GM11168 (cell line): ENCODE results near the gene COL8A1.
"Not testable (repeated sequence)": the region's sequence is repeated elsewhere in the genome, so short reads cannot be mapped to it uniquely, and the experiment has no call there.

Experiments used
- in situ Hi-C: fragments of 300-500 bp; cut with MboI; formaldehyde crosslinking; loops from one replicate; pipeline ENCODE4 v1.12.0; 2022; ENCODE audit warnings: low sequenced_read_pairs; ENCODE audit not compliant: unreplicated experiment

COL8A1 gene

DNA sequence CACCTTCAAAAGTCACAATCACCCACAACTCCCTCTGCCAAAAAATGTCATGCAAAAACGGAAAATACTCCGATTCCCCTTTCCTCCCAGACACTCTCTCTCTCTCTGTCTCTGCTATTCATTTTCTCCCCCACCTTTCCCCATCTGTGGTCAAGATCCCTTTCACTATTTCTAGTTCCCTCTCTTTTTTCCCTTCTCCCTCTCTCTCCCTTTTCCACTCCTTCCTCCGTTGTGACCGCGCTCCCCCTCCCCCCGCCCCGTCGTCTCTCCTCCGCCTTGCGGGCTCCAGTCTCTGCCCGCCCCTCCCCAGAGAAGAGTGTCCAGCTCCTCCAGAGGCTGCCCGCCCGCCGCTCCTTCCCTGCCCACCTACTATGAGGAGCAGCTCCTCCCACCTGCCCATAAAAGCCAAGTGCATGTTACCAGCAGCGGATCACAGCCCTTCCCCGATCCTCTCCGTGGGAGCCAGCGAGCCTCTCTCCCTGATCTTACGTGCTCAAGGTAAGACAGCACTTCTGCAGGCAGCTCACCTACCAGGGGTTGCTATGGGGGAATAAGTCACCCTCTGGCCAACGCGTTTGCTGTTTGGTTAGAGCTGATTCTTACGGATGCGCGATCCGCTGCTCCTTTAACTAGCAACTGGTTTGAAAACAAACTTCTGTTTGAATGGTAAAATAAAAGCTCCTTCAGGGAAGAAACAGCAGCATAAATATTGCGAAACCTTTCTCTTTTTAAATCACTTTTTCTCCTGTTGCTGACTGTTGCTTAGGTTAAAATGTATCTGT is at the start of gene COL8A1:
Gene COL8A1 (plus strand): TSS at position 428 of the 782 bp plus-strand sequence. CDS start 152,089 bp downstream, outside the sequence.
- in situ Hi-C loops = no loop called here

DNA sequence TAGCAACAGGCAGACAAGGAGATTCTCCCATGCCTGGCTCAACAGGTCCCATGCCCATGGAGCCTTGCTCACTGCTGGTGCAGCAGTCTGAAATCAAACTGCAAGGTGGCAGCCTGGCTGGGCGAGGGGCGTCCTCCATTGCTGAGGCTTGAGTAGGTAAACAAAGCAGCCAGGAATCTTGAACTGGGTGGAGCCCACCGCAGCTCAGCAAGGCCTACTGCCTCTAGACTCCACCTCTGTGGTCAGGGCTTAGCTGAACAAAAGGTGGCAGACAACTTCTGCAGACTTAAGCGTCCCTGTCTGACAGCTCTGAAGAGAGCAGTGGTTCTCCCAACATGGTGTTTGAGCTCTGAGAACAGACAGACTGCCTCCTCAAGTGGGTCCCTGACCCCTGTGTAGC is 49.2 kb upstream of the COL8A1 start:
- in situ Hi-C loops = not testable (repeated sequence)

DNA sequence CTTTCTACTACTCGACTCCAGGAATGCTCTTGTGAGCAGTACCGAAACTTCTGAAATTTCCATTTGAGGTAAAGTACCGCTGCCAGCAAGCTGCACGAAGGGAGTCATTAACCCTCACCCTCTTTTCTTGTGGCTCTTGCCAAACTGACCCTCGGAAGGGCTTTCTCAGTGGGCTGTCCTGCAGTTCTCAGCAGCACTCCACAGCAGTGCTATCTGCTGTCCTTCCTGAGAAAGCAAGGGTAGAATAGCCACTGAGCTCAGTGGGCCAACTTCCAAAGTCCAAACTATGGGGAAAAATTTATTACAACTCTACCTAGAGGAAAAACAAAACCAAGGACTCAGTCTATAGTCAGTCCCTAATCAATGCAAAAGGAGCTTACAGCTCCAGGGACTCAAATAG is 38.5 kb upstream of the COL8A1 start:
- in situ Hi-C loops = no loop called here

DNA sequence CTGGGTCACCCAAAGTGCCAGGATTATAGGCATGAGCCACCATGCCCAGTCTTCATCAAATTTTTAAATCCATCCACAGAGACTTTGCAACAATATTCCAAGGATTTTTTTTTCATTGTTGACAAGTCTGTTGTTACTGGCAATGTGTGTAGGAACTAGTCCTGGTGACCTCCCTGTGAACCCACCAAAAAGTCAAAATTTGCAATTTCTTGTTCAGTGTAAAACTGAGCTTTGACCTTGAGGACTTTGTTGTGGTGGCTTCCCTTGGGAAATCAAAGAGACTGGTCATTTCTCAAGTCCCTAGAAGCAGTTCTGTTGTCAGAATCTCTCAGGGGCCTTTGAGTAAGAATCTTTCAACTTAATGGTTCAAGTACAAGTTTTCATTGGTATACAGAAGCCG is 36.9 kb upstream of the COL8A1 start:
- in situ Hi-C loops = no loop called here

DNA sequence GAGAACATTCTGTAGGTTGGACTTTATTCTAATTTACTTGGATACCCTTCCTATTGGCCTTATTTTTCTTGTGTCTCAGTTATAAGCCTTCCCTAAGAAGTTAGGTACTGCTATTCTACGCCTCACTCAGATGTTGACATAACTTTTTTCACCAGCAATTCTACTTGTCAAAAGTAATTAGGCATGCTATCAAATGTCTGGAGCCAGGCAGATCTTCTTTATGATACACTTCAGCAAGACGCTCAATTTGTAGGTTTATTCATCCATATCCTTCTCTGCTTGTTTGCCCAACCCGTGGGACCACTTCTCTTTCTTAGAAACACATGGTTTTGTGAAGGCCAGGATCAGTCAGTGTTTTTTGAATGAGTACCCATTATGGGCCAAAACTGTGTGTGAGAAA is 36.2 kb upstream of the COL8A1 start:
- in situ Hi-C loops = no loop called here

DNA sequence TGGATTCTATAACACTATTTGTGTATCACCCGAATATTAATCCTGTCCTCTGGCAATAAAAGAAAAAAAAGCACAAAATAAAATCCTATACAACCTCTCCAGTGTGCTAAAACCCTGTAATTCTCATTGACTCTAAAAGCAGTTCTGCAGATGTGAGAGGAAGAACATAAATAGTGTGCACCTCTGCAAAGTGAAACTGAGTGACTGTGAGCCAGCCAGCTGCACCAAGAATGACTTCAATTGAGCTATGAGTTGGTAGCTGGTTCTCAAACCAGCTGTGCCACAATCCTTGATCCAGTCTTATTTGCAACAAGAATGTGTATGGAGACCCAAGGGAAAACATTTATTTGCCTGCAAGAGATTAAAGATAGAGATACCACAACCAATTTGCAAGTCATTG is 31.2 kb upstream of the COL8A1 start:
- in situ Hi-C loops = no loop called here

DNA sequence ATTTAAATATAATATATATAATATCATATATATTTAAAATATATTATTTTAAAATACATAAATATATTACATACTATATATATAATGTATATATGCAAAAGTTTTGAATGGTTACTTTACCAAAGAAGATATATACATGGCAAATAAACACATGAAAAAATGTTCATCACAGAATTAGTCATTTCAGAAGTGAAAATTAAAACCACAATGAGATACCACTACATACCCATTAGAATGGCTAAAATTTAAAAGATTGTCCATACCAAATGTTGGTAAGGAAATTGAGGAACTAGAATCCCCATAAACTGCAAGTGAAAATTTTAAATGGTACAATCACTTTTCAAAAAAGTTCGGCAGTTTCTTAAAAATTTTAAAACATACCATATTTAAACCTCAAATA is 23.6 kb upstream of the COL8A1 start:
- in situ Hi-C loops = no loop called here

DNA sequence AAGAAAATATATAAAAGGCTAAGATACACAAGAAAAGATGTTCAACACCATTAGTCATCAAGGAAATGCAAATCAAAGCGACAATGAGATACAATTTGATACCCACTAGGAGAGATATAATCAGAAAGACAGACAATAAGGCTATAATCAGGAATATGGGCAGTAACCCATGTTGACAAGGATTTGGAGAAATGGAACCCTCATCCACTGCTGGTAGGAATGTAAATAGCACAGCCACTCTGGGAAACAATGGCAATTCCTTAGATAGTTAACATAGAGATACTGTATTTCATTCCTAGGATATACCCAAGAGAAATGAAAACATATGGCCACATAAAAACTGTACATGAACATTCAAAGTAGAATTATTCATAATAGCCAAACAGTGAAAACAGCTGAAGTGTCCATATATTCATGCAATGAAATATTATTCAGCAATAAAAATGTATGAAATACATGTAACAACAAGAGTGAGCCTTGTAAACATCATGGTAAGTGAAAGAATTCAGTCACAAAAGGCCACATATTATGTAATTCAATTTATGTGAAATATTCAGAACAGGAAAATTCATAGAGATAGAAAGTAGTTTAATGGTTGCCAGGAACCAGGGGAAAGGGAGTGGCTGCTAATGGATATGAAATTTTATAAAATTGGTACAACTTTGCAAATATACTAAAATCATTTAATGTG is 18.2 kb upstream of the COL8A1 start:
- in situ Hi-C loops = no loop called here

DNA sequence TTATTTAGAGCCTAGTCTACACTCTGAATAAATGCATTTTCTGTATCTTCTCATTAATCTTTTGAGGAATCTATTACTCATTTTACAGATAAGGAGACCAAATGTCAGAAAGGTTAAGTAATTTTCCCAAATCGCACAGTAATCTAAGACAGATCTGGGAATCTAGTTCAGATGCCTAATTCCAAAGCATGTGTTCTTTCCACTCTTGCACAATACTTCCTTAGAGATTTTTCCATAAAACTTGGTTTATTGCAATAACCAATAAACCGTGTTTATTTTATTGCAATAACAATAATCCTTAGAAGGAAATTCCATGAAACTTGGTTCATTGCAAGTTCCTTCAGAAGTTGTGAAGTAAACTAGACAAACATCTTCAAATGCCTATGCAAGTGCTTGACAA is 17.4 kb upstream of the COL8A1 start:
- in situ Hi-C loops = no loop called here

DNA sequence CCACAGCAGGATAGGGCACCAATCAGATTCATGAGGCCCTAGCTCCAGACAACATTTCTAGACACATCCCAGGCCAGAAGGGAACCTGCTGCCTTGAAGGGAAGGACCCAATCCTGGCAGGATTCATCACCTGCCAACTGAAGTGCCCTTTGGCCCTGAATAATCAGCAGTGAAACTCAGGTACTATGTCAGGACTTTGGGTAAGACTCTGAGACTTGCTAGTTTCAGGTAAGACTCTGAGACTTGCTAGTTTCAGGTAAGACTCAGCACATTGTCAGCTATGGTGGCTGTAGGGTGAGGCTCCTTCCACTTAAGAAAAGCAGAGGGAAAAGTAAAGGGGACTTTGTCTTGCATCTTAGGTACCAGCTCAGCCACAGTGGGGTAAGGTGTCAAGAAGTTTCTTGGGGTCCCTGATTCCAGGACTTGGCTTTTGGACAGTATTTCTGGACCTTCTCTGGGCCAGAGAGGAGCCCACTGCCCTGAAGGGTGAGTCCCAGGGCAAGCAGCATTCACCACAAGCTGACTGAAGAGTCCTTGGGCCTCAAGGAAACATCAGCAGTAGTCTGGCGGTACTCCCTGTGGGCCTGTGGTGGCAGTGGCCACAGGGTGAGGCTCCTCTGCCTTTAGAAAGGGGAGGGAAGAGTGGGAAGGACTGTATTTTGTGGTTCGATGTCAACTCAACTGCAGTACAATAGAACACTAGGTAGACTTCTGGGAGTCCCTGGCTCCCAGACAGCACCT is 13.7 kb upstream of the COL8A1 start:
- in situ Hi-C loops = no loop called here

DNA sequence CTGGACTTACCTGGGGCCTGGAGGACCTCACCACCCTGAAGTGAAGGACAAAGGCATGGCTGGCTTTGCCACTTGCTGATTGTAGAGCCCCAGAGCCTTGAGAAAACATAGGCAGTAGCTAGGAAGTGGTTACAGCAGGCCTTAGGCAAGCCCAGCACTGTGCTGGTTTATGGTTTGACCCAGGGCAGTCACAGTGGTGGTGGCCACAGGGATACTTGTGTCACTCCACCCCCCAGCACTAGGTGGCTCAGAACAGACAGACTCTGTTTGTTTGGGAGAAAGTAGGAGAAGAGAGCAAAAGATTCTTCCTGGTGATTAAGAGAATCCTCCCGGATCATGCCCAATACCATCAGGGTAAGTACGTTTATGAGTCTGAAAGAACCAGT is 13.2 kb upstream of the COL8A1 start:
- in situ Hi-C loops = no loop called here

DNA sequence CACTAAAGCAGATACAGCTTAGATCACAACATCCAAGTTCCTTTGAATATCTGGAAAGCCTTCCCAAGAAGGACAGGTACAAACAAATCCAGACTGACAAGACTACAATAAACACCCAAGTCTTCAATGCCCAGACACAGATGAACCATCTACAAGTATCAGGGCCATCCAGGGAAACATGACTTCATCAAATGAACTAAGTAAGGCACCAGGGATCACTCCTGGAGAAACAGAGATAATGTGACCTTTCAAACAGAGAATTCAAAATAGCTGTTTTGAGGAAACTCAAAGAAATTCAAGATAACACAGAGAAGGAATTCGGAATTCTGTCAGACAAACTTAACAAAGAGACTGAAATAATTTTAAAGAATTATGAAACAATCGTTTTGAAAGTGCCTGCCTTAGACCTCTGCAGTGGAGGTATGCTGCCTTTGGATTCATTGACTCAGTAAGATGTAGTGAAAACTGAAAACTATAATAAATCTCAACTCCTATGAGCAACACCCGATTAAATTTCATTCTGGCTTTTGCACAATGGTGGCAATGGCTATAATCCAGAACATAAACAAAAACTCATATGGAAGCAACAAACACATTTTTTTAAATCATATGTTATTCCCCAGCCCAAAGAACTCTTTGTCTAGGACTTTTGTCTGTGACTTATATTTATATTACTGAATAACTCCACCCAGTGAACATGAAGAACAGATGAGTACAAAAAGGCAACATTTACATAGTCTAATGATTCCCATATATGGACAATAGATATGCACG is 12.6 kb upstream of the COL8A1 start:
- in situ Hi-C loops = no loop called here

DNA sequence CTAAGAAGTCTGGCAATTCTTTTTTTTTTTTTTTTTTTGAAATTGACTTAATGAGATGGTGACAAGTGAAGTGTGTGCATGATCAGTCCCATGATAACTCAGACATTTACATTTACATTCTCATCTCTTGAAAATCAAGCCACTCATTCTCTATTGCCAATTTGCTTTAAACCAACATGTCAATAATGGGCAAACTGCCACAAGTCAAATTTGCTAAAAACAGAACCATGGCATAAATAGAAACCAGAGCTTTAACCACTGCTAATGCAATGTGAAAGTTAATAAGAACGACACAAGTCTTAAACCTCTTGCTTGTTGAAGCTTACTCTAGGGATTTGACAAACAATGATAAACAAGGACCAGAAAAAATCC is 12.0 kb upstream of the COL8A1 start:
- in situ Hi-C loops = no loop called here

DNA sequence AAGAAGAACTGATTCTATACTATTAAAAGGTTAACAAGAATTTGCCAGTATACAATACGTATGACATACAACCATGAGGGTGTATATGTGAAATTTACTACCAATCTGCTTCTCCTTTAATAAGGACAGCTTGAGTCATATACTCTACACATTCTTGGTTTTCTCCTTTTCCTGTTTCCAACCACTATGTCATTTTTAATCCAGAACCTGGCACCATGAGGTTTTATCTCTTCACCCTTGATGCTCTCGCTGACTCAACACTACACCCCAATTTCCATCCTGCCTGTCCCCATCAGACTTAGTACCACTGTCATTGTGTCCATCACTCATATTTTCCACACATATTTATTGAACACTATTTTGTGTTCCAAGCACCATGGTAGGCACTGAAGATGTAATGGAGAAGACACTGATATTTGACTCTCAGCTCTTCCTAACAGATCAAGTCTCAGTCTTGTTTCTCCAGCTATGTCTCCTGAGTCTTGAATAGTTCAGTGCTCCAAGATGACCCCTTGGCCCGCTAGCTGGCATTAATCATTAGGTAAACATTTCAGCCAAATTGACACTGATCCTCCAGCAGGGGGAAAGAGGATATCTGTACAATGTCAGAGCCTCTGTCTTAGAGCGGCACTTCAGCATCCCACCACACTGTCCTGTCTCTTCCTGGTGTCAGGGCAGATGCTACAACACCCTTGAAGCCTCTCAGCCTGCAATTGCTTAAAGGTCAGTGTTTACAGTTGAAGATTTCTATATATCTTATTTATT is 11.2 kb upstream of the COL8A1 start:
- in situ Hi-C loops = no loop called here

DNA sequence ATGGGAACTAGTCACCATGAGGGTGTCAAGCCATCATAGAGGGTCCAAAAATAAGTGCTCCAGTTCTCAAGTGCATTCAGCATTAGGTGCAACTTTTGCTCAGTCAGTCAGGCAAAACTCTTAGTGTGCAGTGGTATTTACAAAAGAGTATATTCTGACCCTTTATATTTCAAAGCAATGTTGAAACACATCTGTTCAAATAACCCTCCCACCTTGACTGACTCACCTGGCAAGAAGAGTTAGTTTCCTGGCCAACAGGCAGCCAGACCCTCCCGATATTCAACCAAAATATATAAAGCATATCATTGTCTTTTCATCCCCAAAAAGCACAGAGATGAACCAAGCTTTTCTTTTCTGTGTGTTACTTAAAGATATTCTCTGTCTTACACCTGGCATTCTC is 7.6 kb upstream of the COL8A1 start:
- in situ Hi-C loops = no loop called here

DNA sequence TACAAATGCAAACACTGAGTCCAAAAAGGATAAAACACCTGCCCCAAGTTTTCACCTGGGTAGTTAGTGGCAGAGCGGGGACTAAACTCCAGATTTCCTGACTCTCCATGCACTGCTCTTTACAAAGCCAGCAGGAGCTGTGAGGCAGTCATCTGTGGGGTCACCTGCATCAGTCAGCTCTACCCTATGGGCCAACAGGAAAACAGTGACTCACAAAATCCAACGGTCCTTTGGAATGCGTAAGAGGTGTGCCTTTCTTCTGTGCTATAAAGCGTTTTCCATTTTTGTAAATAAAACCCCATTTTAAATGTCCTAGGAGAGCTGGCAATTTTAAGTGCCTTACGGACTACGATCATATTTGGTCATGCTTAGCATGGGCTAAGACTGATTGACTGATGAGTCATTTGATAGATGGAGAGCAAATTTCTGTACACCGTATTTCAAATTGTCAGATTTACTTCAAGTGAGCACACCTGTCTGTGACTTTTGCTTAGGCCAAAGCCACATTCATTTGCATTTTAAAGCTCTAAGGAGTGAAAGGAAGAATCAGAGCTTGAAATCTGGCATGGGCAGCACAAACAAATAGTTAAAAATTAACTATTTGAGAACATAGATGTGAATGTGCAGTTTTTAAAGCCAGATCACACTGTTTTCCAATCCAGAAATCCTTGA is 4.4 kb upstream of the COL8A1 start:
- in situ Hi-C loops = no loop called here

DNA sequence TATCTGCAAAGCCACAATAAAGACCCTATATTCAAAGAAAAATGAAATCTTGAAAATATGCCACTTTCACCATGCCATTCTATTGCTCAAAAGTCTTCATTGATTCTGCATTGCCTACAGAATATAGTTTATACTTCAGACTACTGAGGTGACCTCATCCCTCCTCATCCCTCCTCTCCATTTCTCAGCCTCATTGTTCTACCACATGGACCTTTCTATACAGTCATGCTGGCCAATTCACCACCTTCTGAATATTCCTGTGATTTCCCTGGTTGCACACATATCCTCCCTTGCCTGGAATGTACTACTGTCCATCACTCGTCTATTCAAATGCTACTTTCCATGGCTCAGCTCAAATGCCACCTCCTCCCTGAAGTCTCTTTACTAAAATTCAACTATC is 3.5 kb upstream of the COL8A1 start:
- in situ Hi-C loops = no loop called here

DNA sequence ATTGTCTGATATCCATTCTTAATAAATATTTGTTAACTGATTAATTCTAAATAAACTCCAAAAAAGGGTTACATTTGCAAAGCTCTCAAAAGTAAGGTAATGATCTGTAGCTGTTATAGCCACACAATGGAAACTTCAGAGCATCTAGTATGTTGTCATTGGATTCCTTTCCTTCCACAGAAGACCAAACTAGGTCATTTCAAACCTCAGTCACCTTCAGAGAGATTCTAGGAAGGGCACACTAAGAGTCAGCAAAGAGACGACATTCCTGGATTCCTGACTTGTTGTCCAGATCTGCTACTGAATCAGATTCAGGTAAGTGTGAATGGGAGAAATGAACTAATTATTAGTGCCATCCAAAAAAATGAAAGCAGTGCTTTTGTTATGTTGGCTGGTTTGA is 3.0 kb upstream of the COL8A1 start:
- in situ Hi-C loops = no loop called here

DNA sequence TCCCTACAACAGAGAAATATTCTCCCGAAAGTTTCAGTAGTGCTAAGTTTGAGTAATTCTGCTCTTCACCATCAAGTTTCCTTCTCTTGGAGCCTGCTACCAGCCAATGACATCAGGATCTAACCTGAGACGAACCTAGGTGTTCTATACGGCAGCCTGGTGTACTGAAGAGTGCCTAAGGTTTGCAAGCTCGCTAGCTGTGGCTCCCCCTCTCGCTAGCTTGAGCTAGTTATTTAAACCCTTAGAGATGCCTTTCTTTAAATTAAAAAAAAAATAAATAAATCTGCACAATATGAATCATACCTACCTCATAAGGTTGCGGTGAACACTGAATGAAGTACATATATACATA is 1.4 kb upstream of the COL8A1 start:
- in situ Hi-C loops = no loop called here
